Spleen (tissue), 11 donors: ENCODE measurements around the gene IQSEC3. TPM values are rescaled to one million over a fixed set of nuclear protein-coding genes. Genes with fewer than 3 reads are reported as not detected.
"Not testable (repeated sequence)": the region's sequence is repeated elsewhere in the genome, so short reads cannot be mapped to it uniquely, and the experiment has no call there.

Experiments used
- DNase-seq: peaks from one replicate; pipeline ENCODE4 v3.0.0-alpha.2; 2020
- H3K27ac ChIP-seq, 8 donors: fragments of 200-600 bp; sonication (generic) in 7 of 8; 1 replicate in 4 of 8; 2 replicates in 4 of 8; pipeline versions ENCODE4 v1.5.0 to v1.8.0; 2016 to 2021; ENCODE audit warnings: inconsistent platforms in 4 of 8, mild to moderate bottlenecking in 4 of 8, moderate library complexity in 1 of 8
- H3K27me3 ChIP-seq, 7 donors: fragments of 200-600 bp; sonication (generic) in 6 of 7; replicated peaks in 1 of 7; 1 replicate in 4 of 7; 2 replicates in 3 of 7; pipeline versions ENCODE4 v1.5.0 to v1.8.0; 2016 to 2021; ENCODE audit warnings: inconsistent platforms in 3 of 7, mild to moderate bottlenecking in 1 of 7
- H3K36me3 ChIP-seq, 6 donors: fragments of 200-600 bp; sonication (generic) in 5 of 6; 1 replicate in 4 of 6; 2 replicates in 2 of 6; pipeline versions ENCODE4 v1.5.0 to v1.8.0; 2016 to 2021; ENCODE audit warnings: inconsistent platforms in 2 of 6
- H3K4me1 ChIP-seq, 6 donors: fragments of 200-600 bp; sonication (generic) in 5 of 6; 1 replicate in 3 of 6; 2 replicates in 3 of 6; pipeline versions ENCODE4 v1.5.0 to v1.8.0; 2016 to 2021; ENCODE audit warnings: inconsistent platforms in 3 of 6
- H3K4me3 ChIP-seq, 8 donors: fragments of 200-600 bp; sonication (generic) in 7 of 8; 1 replicate in 4 of 8; 2 replicates in 4 of 8; pipeline versions ENCODE4 v1.5.0 to v1.8.0; 2016 to 2021; ENCODE audit warnings: inconsistent platforms in 4 of 8, mild to moderate bottlenecking in 4 of 8, moderate library complexity in 2 of 8
- H3K9me3 ChIP-seq, 8 donors: fragments of 200-600 bp; sonication (generic) in 7 of 8; 1 replicate in 4 of 8; 2 replicates in 4 of 8; pipeline versions ENCODE4 v1.5.0 to v1.8.0; 2016 to 2021; ENCODE audit warnings: inconsistent platforms in 4 of 8
- CTCF ChIP-seq, 11 experiments: fragments of 200-600 bp in 7 of 11; fragments of 450-650 bp in 4 of 11; sonication (generic) in 4 of 11; IDR thresholded peaks in 8 of 11; conservative IDR thresholded peaks in 3 of 11; 1 replicate in 7 of 11; 2 replicates in 4 of 11; pipeline versions ENCODE4 v1.4.0 to v1.8.0; 2016 to 2021; ENCODE audit warnings: antibody characterized with exemption in 11 of 11, inconsistent platforms in 4 of 11, mild to moderate bottlenecking in 1 of 11
- POLR2A ChIP-seq, 3 donors: fragments of 450-650 bp; IDR thresholded peaks; one replicate each; pipeline ENCODE4 v1.5.1; 2017; ENCODE audit warnings: antibody characterized with exemption in 3 of 3, mild to moderate bottlenecking in 1 of 3
- POLR2AphosphoS5 ChIP-seq, 3 donors: sonication (generic); formaldehyde crosslinking; IDR thresholded peaks; one replicate each; pipeline ENCODE4 v1.5.1; 2017; ENCODE audit warnings: antibody characterized with exemption in 3 of 3
- WGBS, 5 donors: extraction: QIAGEN DNeasy Blood & Tissue Kit in 3 of 5; methylation state at CpG; one replicate each; pipeline versions ENCODE4 v1.1.5 to v1.1.7; 2013 to 2018; 5-methylcytosine and 5-hydroxymethylcytosine counted together
- intact Hi-C: fragments of 100-400 bp; cut with DNase I; formaldehyde crosslinking; loops from one replicate; pipeline ENCODE4 v1.15.0; 2023; ENCODE audit warnings: low total_unique reads
- polyA plus RNA-seq, 3 donors: library from polyadenylated mRNA; stranded (reverse); fragments of 200-250 nt; gene quantifications; one replicate each; pipeline ENCODE4 v1.2.1, GENCODE V29; 2013
- total RNA-seq, 7 donors: library from RNA; depleted of rRNA in 3 of 7; stranded (reverse); fragments of >200 nt in 3 of 7; fragmentation: NEBNext Ultra II Directional in 4 of 7; extraction: Animal tissue kit (Norgen Biotek cat#: 25700) in 4 of 7; gene quantifications; one replicate each; pipeline versions ENCODE4 v1.1.0 to v1.2.1, GENCODE V29; 2016 to 2021
- donor health status: healthy with polysubstance abuse.
- donor health status: DM: no; HTN: no; CAD: no; lungs with moderate emphysema.
- donor health status: DM: no; HTN: no; CAD: no.
- donor health status: Bipolar disorder and iron deficiency.
- donor health status: healthy.
- donor health status: DM: no; HTN: no; CAD: no.
- donor health status: DM: yes; HTN: yes; CAD: no.

Gene IQSEC3
- total and polyA plus RNA-seq, 10 donors = 0.20 to 1.6 (median 0.52) TPM; not detected in 1

- no peak for DNase-seq
- peaks cover 0 to 16% (median 0%) of the 10 kb centered on the region in 7 donors for H3K27me3 ChIP-seq
- no peak overlapping the region for H3K4me3 ChIP-seq
- no peaks in the 10 kb centered on the region for H3K4me1 ChIP-seq
- intact Hi-C loops = no loop called here
- H3K36me3 ChIP-seq = no peaks in the 10 kb centered on the region
- 90 to 98% (median 94%) methylated on average over 3 to 5 of the region's 5 CpGs for whole genome bisulfite sequencing, 5 donors
- H3K27ac ChIP-seq = no peak overlapping the region
- no peaks in the 10 kb centered on the region for H3K9me3 ChIP-seq
- TF ChIP-seq POLR2A (IDR thresholded peaks at IDR 0.05) (no peak), POLR2AphosphoS5 (IDR thresholded peaks at IDR 0.05) (no peak), CTCF (IDR thresholded peaks at IDR 0.05 in 8 of 11, conservative IDR thresholded peaks at IDR 0.05 in 3 of 11) (no peak)
These were observed 64.0 kb downstream of the IQSEC3 start for GRCh38 chr12:130519-130918.

- 91 to 96% (median 92%) methylated on average over 12 of the region's 12 CpGs for WGBS, 5 donors
- intact Hi-C loops = no loop called here
- TF ChIP-seq CTCF (IDR thresholded peaks at IDR 0.05 in 8 of 11, conservative IDR thresholded peaks at IDR 0.05 in 3 of 11) = no peak
- Histone ChIP-seq H3K4me1 (no peaks in the 10 kb centered on the region), H3K36me3 (no peaks in the 10 kb centered on the region), H3K27me3 (peaks cover 0 to 13% (median 0%) of the 10 kb centered on the region in 7 donors), H3K9me3 (no peaks in the 10 kb centered on the region), H3K4me3 (no peak overlapping the region), H3K27ac (no peak overlapping the region)
- DNase-seq = no peak
These were observed 64.4 kb downstream of the IQSEC3 start for GRCh38 chr12:131008-131407.

GRCh38 chr12:131732-132495 lies 65.3 kb downstream of the IQSEC3 start:
- DNase-seq = no peak
- no peaks in the 10 kb centered on the region for H3K36me3 ChIP-seq
- H3K27ac ChIP-seq = no peak overlapping the region
- no peak overlapping the region for H3K4me3 ChIP-seq
- no peaks in the 10 kb centered on the region for H3K4me1 ChIP-seq
- H3K27me3 ChIP-seq = peaks cover 0 to 13% (median 0%) of the 10 kb centered on the region in 7 donors
- 74 to 85% (median 83%) methylated on average over 12 of the region's 12 CpGs for WGBS, 5 donors
- H3K9me3 ChIP-seq = no peaks in the 10 kb centered on the region
- intact Hi-C loops = no loop called here
- TF ChIP-seq POLR2A (IDR thresholded peaks at IDR 0.05) (no peak), CTCF (IDR thresholded peaks at IDR 0.05 in 8 of 11, conservative IDR thresholded peaks at IDR 0.05 in 3 of 11) (no peak), POLR2AphosphoS5 (IDR thresholded peaks at IDR 0.05) (no peak)

- peaks cover 0 to 23% (median 7%) of the 10 kb centered on the region in 7 donors for H3K27me3 ChIP-seq
- intact Hi-C loops, DNase-seq, H3K4me3 ChIP-seq, H3K4me1 ChIP-seq, H3K36me3 ChIP-seq, H3K9me3 ChIP-seq, H3K27ac ChIP-seq: not testable (repeated sequence)
- WGBS, 5 donors = 79 to 85% (median 81%) methylated on average over 7 of the region's 7 CpGs
These were observed 67.2 kb downstream of the IQSEC3 start for GRCh38 chr12:133616-134232.
